Hypothalamus (tissue), 51 donors: ENCODE measurements around the gene STX8.
"Not testable (repeated sequence)": the region's sequence is repeated elsewhere in the genome, so short reads cannot be mapped to it uniquely, and the experiment has no call there.

Experiments
- DNase-seq, 51 donors: peaks; one replicate each; lab custom pipeline; 2025; lab: John Stamatoyannopoulos, UW

STX8 gene

GRCh38 chr17:9447298-9447697, 128.3 kb downstream of the STX8 start:
- not testable (repeated sequence) for DNase-seq

DNA sequence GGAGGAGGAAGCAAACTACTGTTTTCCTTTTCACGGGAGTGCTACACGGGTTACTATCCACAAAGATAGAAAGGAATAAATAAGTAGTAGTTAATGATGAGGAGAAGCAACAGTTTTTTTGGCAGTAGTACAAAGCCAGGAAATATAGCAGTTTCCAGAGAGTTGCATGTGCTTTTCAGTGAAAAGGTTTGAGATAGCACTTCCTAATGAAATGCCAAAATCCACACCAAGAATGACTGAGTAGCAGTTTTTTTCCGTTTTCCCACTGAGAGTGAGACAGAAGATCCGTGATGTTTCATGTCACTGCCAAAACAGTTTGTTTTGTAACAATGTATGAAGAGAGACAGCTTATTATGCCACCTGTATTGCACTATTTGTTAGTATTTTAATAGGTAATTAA, 129.1 kb downstream of the STX8 start:
- DNase-seq, result no peak

- no peak for DNase-seq
These were observed 130.2 kb downstream of the STX8 start for GRCh38 chr17:9445424-9445823.

GRCh38 chr17:9444687-9445086, 130.9 kb downstream of the STX8 start:
- DNase-seq, result no peak

GRCh38 chr17:9443811-9444210, 131.8 kb downstream of the STX8 start:
- DNase-seq, result no peak

GRCh38 chr17:9439851-9440250, 135.8 kb downstream of the STX8 start:
- DNase-seq, result no peak

DNA sequence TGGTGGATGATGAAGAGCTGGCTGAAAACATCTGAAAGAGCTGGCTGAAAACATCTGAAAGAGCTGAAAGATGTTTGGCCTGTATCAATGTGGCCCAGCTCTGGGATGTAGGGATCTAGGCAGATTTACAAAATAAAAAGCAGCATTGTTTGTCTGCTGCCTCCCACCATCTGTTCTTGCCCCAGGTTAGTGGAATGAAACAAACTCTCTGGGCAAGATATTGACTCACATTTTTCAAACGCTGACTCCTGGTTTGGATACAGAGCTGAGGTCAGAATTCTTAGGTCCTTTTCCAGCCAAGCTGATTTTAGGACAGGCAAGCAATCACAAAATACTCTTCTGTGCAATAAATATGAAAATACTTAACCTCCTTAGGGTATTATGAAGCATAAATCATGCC, 139.0 kb downstream of the STX8 start:
- no peak for DNase-seq

- no peak for DNase-seq
These were observed 140.5 kb downstream of the STX8 start for GRCh38 chr17:9435165-9435564.

DNA sequence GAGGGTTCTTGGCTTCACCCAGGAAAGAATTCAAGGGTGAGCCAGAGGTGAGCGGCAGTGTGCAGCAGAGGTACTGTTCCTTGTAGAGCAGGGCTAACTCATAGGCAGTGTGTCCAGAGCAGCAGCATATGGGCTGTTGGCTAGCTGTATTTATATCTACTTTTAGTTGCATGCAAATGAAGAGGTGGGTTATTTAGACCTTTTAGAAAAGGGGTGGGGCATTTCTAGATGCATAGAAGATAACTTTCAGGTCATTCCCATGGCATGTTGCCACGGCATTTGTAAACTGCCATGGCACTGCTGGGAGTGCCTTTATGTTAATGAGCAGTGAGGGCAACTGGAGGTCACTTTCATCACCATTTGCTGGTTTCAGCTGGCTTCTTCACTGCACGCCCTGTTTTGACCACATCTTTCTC, 141.0 kb downstream of the STX8 start:
- DNase-seq, result no peak

DNA sequence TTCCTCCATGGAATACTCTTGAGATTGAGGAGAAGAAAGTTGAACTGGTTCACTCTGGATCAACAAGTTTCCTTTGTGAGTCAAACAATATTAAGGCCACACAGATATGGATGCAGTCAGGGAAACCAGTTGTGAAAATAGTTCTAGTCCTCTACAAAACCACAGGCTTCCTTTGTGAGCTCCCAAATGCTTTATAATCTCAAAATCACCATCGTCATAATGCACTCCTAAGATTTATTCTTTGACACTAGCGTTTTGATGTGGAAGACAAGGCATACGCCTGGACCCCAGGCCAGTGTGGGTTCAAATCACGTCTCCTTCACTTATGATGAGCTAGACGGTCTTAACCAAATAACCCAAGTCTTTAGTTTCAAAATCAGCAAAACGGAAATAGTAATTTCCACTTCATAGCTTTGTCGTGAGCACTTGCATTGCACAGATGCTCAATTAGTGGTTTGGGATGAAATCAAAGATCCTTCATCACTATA, 142.6 kb downstream of the STX8 start:
- DNase-seq, result no peak

- DNase-seq, result no peak
These were observed 143.3 kb downstream of the STX8 start for GRCh38 chr17:9432134-9432885.

GRCh38 chr17:9431620-9432019, 144.0 kb downstream of the STX8 start:
- DNase-seq, result no peak

GRCh38 chr17:9427465-9428315, 147.9 kb downstream of the STX8 start:
- DNase-seq, result no peak

DNA sequence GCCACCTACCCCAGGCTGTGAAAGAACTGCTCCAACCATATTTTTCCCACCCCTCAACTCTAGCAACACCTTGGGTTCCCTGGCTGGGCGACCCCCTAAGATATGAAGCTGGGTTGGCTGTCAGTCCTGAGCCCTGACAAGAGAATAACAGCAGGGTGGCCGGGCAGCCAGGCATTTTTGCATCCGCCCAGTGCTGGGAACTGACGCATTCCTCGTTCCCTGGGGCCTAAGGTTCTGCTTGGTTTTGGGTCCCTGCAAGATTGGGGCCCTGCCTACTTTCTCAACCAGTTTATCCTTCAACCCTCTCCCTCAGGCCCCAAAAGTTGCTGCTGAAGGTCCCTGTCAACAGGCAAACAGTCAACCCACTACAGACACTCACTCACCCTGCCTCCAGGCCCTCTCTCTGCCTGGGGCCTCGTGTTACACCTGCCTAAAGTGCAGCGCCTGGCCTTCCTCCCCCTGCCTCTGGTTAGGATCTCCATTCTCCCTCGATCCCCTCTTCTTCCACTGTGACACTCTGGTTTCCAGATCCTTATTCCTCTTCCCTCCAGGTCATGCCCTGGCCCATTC, 151.5 kb downstream of the STX8 start:
- DNase-seq, result no peak

- DNase-seq, result no peak
These were observed 154.1 kb downstream of the STX8 start for GRCh38 chr17:9421525-9421924.

DNA sequence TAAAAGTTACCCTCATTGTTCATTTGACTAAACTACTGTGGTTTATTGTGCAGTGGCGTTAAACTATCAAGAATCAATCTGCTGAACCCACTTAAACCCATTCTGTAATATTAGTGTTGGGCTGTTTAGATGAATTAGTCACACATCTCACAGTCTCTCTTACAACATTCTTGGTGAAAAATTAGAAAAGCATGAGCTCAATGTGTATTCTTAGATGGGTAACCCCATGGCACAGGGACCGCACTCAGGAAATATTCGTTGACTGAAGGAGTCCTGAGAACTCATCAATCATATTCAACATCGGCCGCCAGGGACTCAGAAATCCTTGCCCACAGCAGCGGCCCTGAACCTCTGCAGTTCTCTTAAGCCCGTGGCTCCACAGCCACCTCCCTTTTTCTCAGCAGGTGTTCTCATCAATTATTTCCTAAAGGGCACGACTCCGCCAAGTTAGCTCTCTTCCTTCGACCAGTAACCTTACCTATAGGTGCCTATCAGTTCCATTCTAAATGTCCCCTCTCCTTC, 155.6 kb downstream of the STX8 start:
- no peak for DNase-seq

DNA sequence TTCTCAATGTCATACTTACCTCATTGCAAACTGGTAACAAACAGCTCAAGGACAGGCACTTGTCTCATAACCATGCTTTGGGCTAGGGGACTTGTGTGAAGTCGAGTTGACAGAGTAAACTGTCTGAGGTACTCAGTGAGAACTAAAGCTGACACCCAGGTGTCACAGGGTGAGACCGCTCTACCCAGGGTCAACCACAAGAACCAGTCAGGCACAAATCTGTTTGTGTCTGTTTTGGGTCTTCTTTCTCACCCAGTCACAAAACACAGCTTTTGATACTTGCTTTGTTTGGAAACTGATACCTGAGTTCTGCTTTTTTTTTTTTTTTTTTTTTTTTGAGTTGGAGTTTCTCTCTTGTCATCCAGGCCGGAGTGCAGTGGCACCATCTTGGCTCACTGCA, 161.1 kb downstream of the STX8 start:
- no peak for DNase-seq

GRCh38 chr17:9410737-9411136, 164.9 kb downstream of the STX8 start:
- DNase-seq, result no peak

- DNase-seq, result no peak
These were observed 165.3 kb downstream of the STX8 start for GRCh38 chr17:9410301-9410700.

GRCh38 chr17:9409878-9410277, 165.7 kb downstream of the STX8 start:
- DNase-seq, result no peak
